ENCODE data around the gene HDLBP.

DNA sequence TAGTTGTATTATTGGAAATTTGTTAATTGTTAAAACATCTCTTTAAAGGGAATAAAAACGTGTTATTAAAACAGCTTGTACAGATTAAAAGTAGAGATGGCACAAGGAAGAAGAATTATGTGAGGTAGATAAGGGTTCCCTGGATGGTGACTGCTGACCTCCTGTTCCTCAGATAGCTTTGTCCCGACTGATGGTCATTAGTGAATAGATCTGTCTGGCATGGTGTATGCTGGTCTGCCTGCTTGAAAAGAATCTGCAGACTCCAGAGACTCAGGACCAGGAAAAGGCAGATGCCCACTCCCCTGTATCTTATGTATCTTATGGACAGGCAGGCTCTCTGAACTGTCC is 35.0 kb upstream of the HDLBP start:
- TF ChIP-seq EZH2 (IDR thresholded peaks at IDR 0.05; ENCODE audit: low read depth) = no peak
- TF ChIP-seq, protein P1, sequence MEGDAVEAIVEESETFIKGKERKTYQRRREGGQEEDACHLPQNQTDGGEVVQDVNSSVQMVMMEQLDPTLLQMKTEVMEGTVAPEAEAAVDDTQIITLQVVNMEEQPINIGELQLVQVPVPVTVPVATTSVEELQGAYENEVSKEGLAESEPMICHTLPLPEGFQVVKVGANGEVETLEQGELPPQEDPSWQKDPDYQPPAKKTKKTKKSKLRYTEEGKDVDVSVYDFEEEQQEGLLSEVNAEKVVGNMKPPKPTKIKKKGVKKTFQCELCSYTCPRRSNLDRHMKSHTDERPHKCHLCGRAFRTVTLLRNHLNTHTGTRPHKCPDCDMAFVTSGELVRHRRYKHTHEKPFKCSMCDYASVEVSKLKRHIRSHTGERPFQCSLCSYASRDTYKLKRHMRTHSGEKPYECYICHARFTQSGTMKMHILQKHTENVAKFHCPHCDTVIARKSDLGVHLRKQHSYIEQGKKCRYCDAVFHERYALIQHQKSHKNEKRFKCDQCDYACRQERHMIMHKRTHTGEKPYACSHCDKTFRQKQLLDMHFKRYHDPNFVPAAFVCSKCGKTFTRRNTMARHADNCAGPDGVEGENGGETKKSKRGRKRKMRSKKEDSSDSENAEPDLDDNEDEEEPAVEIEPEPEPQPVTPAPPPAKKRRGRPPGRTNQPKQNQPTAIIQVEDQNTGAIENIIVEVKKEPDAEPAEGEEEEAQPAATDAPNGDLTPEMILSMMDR (conservative IDR thresholded peaks at IDR 0.05) = no peak

All from PC-9 (cell line).